HK-2 (cell line): ENCODE measurements around the gene BZW1.
A peak's percentile ranks its signal among the peaks of the same experiment; 100 is the strongest.
"Not testable (repeated sequence)": the region's sequence is repeated elsewhere in the genome, so short reads cannot be mapped to it uniquely, and the experiment has no call there.

Experiments
- DNase-seq: peaks from one replicate; pipeline ENCODE4 v3.0.0-alpha.2; 2018; ENCODE audit not compliant: unreplicated experiment

BZW1 gene

GRCh38 chr2:200791905-200792304, 19.8 kb upstream of the BZW1 start:
- DNase-seq = no peak

GRCh38 chr2:200794143-200794542, 17.6 kb upstream of the BZW1 start:
- DNase-seq = no peak

GRCh38 chr2:200795028-200795440, 16.7 kb upstream of the BZW1 start:
- no peak for DNase-seq

- DNase-seq = no peak
These were observed 15.1 kb upstream of the BZW1 start for GRCh38 chr2:200796561-200796960.

- no peak for DNase-seq
These were observed 14.4 kb upstream of the BZW1 start for GRCh38 chr2:200797242-200797770.

GRCh38 chr2:200798514-200798913, 13.2 kb upstream of the BZW1 start:
- no peak for DNase-seq

GRCh38 chr2:200800458-200800857, 11.3 kb upstream of the BZW1 start:
- DNase-seq = no peak

GRCh38 chr2:200801431-200801830, 10.3 kb upstream of the BZW1 start:
- not testable (repeated sequence) for DNase-seq

- no peak for DNase-seq
These were observed 2.0 kb upstream of the BZW1 start for GRCh38 chr2:200809506-200810251.

- peak; percentile 21 for DNase-seq
These were observed 1.3 kb upstream of the BZW1 start for GRCh38 chr2:200810252-200810997.

GRCh38 chr2:200810998-200811332, 745 bp upstream of the BZW1 start:
- DNase-seq = no peak

- DNase-seq = peak; percentile 80
These were observed 662 bp downstream of the BZW1 start for GRCh38 chr2:200812122-200813022.

- DNase-seq = no peak
These were observed 2.6 kb downstream of the BZW1 start for GRCh38 chr2:200814276-200814815.

GRCh38 chr2:200814917-200815316, 3.2 kb downstream of the BZW1 start:
- no peak for DNase-seq

GRCh38 chr2:200818732-200819131, 7.0 kb downstream of the BZW1 start:
- not testable (repeated sequence) for DNase-seq

- no peak for DNase-seq
These were observed 9.0 kb downstream of the BZW1 start for GRCh38 chr2:200820573-200821234.

- DNase-seq = no peak
These were observed 10.1 kb downstream of the BZW1 start for GRCh38 chr2:200821686-200822245.

GRCh38 chr2:200828104-200828503, 16.4 kb downstream of the BZW1 start:
- no peak for DNase-seq

- no peak for DNase-seq
These were observed 17.0 kb downstream of the BZW1 start for GRCh38 chr2:200828572-200829257.

- no peak for DNase-seq
These were observed 17.5 kb downstream of the BZW1 start for GRCh38 chr2:200829258-200829655.
